Measurements from ENCODE around the gene SH3BP4. TPM values are rescaled to one million over a fixed set of nuclear protein-coding genes. Genes with fewer than 3 reads are reported as not detected.

Gene SH3BP4
- total RNA-seq, 1 donor, result 121 TPM

- DNase-seq (ENCODE audit: insufficient read length, low spot score, missing footprints), result no peak
- Histone ChIP-seq H3K36me3 (ENCODE audit: insufficient read depth, low read length) (peaks cover 93% of the 10 kb centered on the region), H3K9me3 (ENCODE audit: low read depth, low read length) (no peaks in the 10 kb centered on the region), H2AFZ (ENCODE audit: low read length) (no peak overlapping the region), H3K4me1 (ENCODE audit: insufficient read depth, low read length) (no peaks in the 10 kb centered on the region), H4K20me1 (ENCODE audit: insufficient read depth, low read length) (peaks cover 54% of the 10 kb centered on the region), H3K27me3 (ENCODE audit: insufficient read depth, low read length) (no peaks in the 10 kb centered on the region), H3K79me2 (ENCODE audit: insufficient read depth, low read length) (peaks cover 90% of the 10 kb centered on the region), H3K4me3 (ENCODE audit: insufficient read depth, low read length) (no peak overlapping the region), H3K27ac (ENCODE audit: low read depth, low read length) (no peak overlapping the region), H3K4me2 (ENCODE audit: insufficient read depth, low read length) (no peak overlapping the region)
- TF ChIP-seq CTCF (IDR thresholded peaks at IDR 0.05; ENCODE audit: extremely low read depth, low read depth, low read length), result no peak
These were observed 92.9 kb downstream of the SH3BP4 start for GRCh38 chr2:235044501-235045271.

GRCh38 chr2:235045336-235045972 lies 93.6 kb downstream of the SH3BP4 start:
- no peak overlapping the region for H3K4me3 ChIP-seq (ENCODE audit: insufficient read depth, low read length)
- H3K4me2 ChIP-seq (ENCODE audit: insufficient read depth, low read length), result no peak overlapping the region
- peaks cover 89% of the 10 kb centered on the region for H3K79me2 ChIP-seq (ENCODE audit: insufficient read depth, low read length)
- H4K20me1 ChIP-seq (ENCODE audit: insufficient read depth, low read length), result peaks cover 53% of the 10 kb centered on the region
- H3K27ac ChIP-seq (ENCODE audit: low read depth, low read length), result no peak overlapping the region
- no peak for TF ChIP-seq CTCF (IDR thresholded peaks at IDR 0.05; ENCODE audit: extremely low read depth, low read depth, low read length)
- H3K4me1 ChIP-seq (ENCODE audit: insufficient read depth, low read length), result peaks cover 3% of the 10 kb centered on the region
- H3K36me3 ChIP-seq (ENCODE audit: insufficient read depth, low read length), result peaks cover 89% of the 10 kb centered on the region
- no peak for DNase-seq (ENCODE audit: insufficient read length, low spot score, missing footprints)
- no peaks in the 10 kb centered on the region for H3K9me3 ChIP-seq (ENCODE audit: low read depth, low read length)
- H2AFZ ChIP-seq (ENCODE audit: low read length), result no peak overlapping the region
- no peaks in the 10 kb centered on the region for H3K27me3 ChIP-seq (ENCODE audit: insufficient read depth, low read length)

DNA sequence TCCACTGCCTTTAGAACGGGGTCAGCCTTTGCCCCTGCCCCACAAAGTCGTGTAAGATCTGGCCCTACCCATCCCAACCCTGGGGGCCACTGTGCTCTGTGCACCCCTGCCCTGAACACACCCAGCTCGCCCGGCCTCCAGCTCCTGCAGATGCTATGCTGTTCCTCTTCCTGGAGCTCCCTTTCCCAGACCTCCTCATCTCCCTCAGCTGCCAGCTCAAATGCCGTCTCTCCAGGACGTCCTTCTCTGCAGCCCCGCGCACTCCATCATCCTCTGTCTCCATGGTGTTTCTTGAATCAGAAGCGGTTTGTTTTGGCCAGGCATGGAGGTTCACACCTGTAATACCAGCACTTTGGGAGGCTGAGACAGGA lies 94.1 kb downstream of the SH3BP4 start:
- H3K9me3 ChIP-seq (ENCODE audit: low read depth, low read length), result no peaks in the 10 kb centered on the region
- H3K4me2 ChIP-seq (ENCODE audit: insufficient read depth, low read length), result no peak overlapping the region
- no peak overlapping the region for H3K4me3 ChIP-seq (ENCODE audit: insufficient read depth, low read length)
- no peak overlapping the region for H2AFZ ChIP-seq (ENCODE audit: low read length)
- H4K20me1 ChIP-seq (ENCODE audit: insufficient read depth, low read length), result peaks cover 56% of the 10 kb centered on the region
- peaks cover 89% of the 10 kb centered on the region for H3K79me2 ChIP-seq (ENCODE audit: insufficient read depth, low read length)
- no peaks in the 10 kb centered on the region for H3K27me3 ChIP-seq (ENCODE audit: insufficient read depth, low read length)
- DNase-seq (ENCODE audit: insufficient read length, low spot score, missing footprints), result no peak
- peaks cover 8% of the 10 kb centered on the region for H3K4me1 ChIP-seq (ENCODE audit: insufficient read depth, low read length)
- TF ChIP-seq CTCF (IDR thresholded peaks at IDR 0.05; ENCODE audit: extremely low read depth, low read depth, low read length), result no peak
- H3K36me3 ChIP-seq (ENCODE audit: insufficient read depth, low read length), result peaks cover 85% of the 10 kb centered on the region
- H3K27ac ChIP-seq (ENCODE audit: low read depth, low read length), result no peak overlapping the region

DNA sequence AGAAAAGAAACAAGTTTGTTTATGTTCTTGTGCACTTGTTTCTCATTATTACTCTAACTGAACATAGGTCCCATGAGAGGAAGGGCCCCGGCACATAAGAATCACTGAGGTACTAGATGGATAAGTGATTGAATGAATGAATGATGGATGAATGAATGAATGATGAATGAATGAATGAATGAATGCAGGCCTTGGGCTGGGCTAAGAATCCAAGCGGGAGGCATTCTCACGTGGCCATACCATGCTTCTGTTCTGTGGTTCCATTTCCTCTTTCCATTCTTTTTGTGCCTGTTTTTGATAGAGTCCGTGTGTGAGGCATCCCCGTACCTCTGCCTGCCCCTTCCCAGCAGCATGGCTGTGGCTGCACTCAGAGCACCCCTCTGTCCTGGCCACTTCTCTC lies 94.8 kb downstream of the SH3BP4 start:
- peaks cover 62% of the 10 kb centered on the region for H4K20me1 ChIP-seq (ENCODE audit: insufficient read depth, low read length)
- no peaks in the 10 kb centered on the region for H3K9me3 ChIP-seq (ENCODE audit: low read depth, low read length)
- no peak overlapping the region for H3K4me3 ChIP-seq (ENCODE audit: insufficient read depth, low read length)
- H3K27me3 ChIP-seq (ENCODE audit: insufficient read depth, low read length), result no peaks in the 10 kb centered on the region
- peaks cover 84% of the 10 kb centered on the region for H3K36me3 ChIP-seq (ENCODE audit: insufficient read depth, low read length)
- H3K79me2 ChIP-seq (ENCODE audit: insufficient read depth, low read length), result peaks cover 94% of the 10 kb centered on the region
- H2AFZ ChIP-seq (ENCODE audit: low read length), result no peak overlapping the region
- H3K4me2 ChIP-seq (ENCODE audit: insufficient read depth, low read length), result no peak overlapping the region
- DNase-seq (ENCODE audit: insufficient read length, low spot score, missing footprints), result no peak
- peaks cover 15% of the 10 kb centered on the region for H3K4me1 ChIP-seq (ENCODE audit: insufficient read depth, low read length)
- no peak for TF ChIP-seq CTCF (IDR thresholded peaks at IDR 0.05; ENCODE audit: extremely low read depth, low read depth, low read length)
- H3K27ac ChIP-seq (ENCODE audit: low read depth, low read length), result no peak overlapping the region

All from osteoblast (primary cell).